ENCODE results near the gene CES2. TPM values are rescaled to one million over a fixed set of nuclear protein-coding genes. Genes with fewer than 3 reads are reported as not detected.
"Not testable (repeated sequence)": the region's sequence is repeated elsewhere in the genome, so short reads cannot be mapped to it uniquely, and the experiment has no call there.

CES2 gene
- total and polyA plus RNA-seq, 4 donors: 22.9 to 50.2 (median 41.8) TPM

DNA sequence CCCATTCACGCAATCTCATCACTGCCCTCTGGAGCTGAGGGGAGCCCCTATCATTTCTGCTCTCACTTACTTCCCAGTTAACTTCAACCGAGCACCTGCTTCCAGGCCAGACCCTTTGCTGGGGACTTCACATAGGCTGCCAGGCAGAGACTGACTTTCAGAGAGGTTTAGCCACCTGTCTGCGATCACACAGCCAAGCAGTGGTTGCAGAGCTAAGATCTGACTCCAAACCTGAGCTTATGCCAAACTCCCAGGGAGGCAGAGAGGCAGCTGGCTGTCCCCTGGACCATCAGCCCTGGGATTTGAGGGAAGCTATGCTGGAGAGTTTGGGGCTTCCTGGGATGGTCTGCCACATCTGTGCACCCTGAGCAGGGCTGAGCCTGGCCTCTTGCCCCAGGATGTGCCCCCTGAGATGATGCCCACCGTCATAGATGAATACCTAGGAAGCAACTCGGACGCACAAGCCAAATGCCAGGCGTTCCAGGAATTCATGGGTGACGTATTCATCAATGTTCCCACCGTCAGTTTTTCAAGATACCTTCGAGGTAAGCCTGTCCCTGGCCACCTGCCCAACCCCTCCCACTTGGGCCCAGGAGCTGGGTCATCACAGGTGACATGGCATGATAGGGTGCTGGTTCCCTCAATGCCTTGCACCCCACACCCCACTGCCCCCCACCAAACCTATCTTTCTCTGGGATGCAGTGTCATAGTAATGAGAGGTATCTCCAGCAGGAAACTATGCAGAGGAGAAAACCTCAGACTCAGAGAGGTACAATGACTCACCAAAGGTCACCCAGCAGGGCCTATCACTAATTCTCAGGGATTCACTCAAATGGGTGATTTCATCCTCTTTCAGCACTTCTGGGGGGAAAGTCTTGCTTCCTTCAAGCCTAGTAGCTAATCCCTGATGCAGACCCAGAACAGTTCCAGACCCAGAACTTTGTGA is 35.7 kb downstream of the CES2 start:
- 80% methylated on average over 10 of the region's 10 CpGs for WGBS (ENCODE audit: insufficient coverage)
- Histone ChIP-seq H3K4me3 (ENCODE audit: low read depth, low read length) (no peak overlapping the region), H3K36me3 (ENCODE audit: control insufficient read depth, insufficient read depth, low read length) (no peaks in the 10 kb centered on the region), H3K27ac (ENCODE audit: low read depth, low read length) (no peak overlapping the region), H3K27me3 (ENCODE audit: control insufficient read depth, insufficient read depth, low read length) (no peaks in the 10 kb centered on the region), H3K4me1 (ENCODE audit: control insufficient read depth, insufficient read depth, low read length) (no peaks in the 10 kb centered on the region), H3K9me3 (ENCODE audit: control insufficient read depth, insufficient read depth, low read length) (no peaks in the 10 kb centered on the region)
- DNase-seq (ENCODE audit: low read depth in 4 of 6, low spot score in 6 of 6): no peak

DNA sequence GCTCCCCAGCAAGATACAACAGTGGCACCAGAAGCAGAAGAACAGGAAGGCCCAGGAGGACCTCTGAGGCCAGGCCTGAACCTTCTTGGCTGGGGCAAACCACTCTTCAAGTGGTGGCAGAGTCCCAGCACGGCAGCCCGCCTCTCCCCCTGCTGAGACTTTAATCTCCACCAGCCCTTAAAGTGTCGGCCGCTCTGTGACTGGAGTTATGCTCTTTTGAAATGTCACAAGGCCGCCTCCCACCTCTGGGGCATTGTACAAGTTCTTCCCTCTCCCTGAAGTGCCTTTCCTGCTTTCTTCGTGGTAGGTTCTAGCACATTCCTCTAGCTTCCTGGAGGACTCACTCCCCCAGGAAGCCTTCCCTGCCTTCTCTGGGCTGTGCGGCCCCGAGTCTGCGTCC is 37.7 kb downstream of the CES2 start:
- H3K9me3 ChIP-seq (ENCODE audit: control insufficient read depth, insufficient read depth, low read length): no peaks in the 10 kb centered on the region
- no peaks in the 10 kb centered on the region for H3K27me3 ChIP-seq (ENCODE audit: control insufficient read depth, insufficient read depth, low read length)
- DNase-seq (ENCODE audit: low read depth in 4 of 6, low spot score in 6 of 6): no peak
- H3K36me3 ChIP-seq (ENCODE audit: control insufficient read depth, insufficient read depth, low read length): no peaks in the 10 kb centered on the region
- no peaks in the 10 kb centered on the region for H3K4me1 ChIP-seq (ENCODE audit: control insufficient read depth, insufficient read depth, low read length)
- no peak overlapping the region for H3K4me3 ChIP-seq (ENCODE audit: low read depth, low read length)
- 67% methylated on average over 9 of the region's 9 CpGs for WGBS (ENCODE audit: insufficient coverage)
- H3K27ac ChIP-seq (ENCODE audit: low read depth, low read length): no peak overlapping the region

DNA sequence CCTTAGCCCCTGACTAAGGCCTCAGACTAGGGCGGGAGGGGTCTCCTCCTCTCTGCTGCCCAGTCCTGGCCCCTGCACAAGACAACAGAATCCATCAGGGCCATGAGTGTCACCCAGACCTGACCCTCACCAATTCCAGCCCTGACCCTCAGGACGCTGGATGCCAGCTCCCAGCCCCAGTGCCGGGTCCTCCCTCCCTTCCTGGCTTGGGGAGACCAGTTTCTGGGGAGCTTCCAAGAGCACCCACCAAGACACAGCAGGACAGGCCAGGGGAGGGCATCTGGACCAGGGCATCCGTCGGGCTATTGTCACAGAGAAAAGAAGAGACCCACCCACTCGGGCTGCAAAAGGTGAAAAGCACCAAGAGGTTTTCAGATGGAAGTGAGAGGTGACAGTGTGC is 38.4 kb downstream of the CES2 start:
- H3K36me3 ChIP-seq (ENCODE audit: control insufficient read depth, insufficient read depth, low read length): no peaks in the 10 kb centered on the region
- no peaks in the 10 kb centered on the region for H3K4me1 ChIP-seq (ENCODE audit: control insufficient read depth, insufficient read depth, low read length)
- WGBS (ENCODE audit: insufficient coverage): 84% methylated on average over 6 of the region's 6 CpGs
- H3K4me3 ChIP-seq (ENCODE audit: low read depth, low read length): no peak overlapping the region
- no peaks in the 10 kb centered on the region for H3K9me3 ChIP-seq (ENCODE audit: control insufficient read depth, insufficient read depth, low read length)
- DNase-seq (ENCODE audit: low read depth in 4 of 6, low spot score in 6 of 6): no peak
- H3K27ac ChIP-seq (ENCODE audit: low read depth, low read length): no peak overlapping the region
- no peaks in the 10 kb centered on the region for H3K27me3 ChIP-seq (ENCODE audit: control insufficient read depth, insufficient read depth, low read length)

DNA sequence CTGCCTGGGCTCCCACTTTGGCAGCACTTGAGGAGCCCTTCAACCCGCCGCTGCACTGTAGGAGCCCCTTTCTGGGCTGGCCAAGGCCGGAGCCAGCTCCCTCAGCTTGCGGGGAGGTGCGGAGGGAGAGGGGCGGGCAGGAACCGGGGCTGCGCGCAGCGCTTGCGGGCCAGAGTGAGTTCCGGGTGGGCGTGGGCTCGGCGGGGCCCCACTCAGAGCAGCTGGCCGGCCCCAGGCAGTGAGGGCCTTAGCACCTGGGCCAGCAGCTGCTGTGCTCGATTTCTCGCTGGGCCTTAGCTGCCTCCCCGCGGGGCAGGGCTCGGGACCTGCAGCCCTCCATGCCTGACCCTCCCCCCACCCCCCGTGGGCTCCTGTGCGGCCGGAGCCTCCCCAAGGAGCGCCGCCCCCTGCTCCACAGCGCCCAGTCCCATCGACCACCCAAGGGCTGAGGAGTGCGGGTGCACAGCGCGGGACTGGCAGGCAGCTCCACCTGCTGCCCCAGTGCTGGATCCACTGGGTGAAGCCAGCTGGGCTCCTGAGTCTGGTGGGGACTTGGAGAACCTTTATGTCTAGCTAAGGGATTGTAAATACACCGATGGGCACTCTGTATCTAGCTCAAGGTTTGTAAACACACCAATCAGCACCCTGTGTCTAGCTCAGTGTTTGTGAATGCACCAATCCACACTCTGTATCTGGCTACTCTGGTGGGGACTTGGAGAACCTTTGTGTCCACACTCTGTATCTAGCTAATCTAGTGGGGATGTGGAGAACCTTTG is 39.0 kb downstream of the CES2 start:
- not testable (repeated sequence) for DNase-seq (ENCODE audit: low read depth in 4 of 6, low spot score in 6 of 6); H3K9me3 ChIP-seq (ENCODE audit: control insufficient read depth, insufficient read depth, low read length); H3K4me1 ChIP-seq (ENCODE audit: control insufficient read depth, insufficient read depth, low read length); H3K27ac ChIP-seq (ENCODE audit: low read depth, low read length); H3K4me3 ChIP-seq (ENCODE audit: low read depth, low read length); H3K27me3 ChIP-seq (ENCODE audit: control insufficient read depth, insufficient read depth, low read length); H3K36me3 ChIP-seq (ENCODE audit: control insufficient read depth, insufficient read depth, low read length)
- 93% methylated on average over 25 of the region's 32 CpGs for WGBS (ENCODE audit: insufficient coverage)

DNA sequence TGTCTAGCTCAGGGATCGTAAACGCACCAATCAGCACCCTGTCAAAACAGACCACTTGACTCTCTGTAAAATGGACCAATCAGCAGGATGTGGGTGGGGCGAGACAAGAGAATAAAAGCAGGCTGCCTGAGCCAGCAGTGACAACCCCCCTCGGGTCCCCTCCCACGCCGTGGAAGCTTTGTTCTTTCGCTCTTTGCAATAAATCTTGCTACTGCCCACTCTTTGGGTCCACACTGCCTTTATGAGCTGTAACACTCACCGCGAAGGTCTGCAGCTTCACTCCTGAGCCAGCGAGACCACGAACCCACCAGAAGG is 39.6 kb downstream of the CES2 start:
- H3K9me3 ChIP-seq (ENCODE audit: control insufficient read depth, insufficient read depth, low read length); H3K4me1 ChIP-seq (ENCODE audit: control insufficient read depth, insufficient read depth, low read length); H3K4me3 ChIP-seq (ENCODE audit: low read depth, low read length); DNase-seq (ENCODE audit: low read depth in 4 of 6, low spot score in 6 of 6); H3K27ac ChIP-seq (ENCODE audit: low read depth, low read length); H3K27me3 ChIP-seq (ENCODE audit: control insufficient read depth, insufficient read depth, low read length); H3K36me3 ChIP-seq (ENCODE audit: control insufficient read depth, insufficient read depth, low read length): not testable (repeated sequence)
- 56% methylated on average over 11 of the region's 11 CpGs for WGBS (ENCODE audit: insufficient coverage)

DNA sequence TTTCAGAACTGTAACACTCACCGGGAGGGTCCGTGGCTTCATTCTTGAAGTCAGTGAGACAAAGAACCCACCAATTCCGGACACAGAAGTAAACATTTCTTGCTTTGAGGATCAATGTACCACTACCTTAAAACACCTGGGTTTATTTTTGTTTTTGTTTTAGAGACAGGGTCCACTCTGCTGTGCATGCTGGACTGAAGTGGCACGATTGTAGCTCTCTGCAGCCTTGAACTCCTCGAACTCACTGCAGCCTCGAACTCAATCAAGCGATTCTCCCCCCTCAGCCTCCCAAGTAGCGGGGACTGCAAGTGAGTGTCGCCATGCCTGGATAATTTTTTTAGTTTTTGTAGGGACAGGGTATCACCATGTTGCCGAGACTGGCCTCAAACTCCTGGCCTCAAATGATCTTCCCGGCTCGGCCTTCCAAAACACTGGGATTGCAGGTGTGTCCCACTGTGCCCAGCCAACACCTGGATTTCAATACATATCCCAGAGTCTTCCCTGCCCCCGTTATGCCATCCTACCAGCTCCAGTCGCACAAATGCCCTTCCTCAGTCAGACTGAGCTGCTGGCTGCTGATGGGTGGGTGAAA is 40.1 kb downstream of the CES2 start:
- Histone ChIP-seq H3K9me3 (ENCODE audit: control insufficient read depth, insufficient read depth, low read length) (no peaks in the 10 kb centered on the region), H3K4me1 (ENCODE audit: control insufficient read depth, insufficient read depth, low read length) (peaks cover 3% of the 10 kb centered on the region), H3K4me3 (ENCODE audit: low read depth, low read length) (no peak overlapping the region), H3K27me3 (ENCODE audit: control insufficient read depth, insufficient read depth, low read length) (no peaks in the 10 kb centered on the region), H3K27ac (ENCODE audit: low read depth, low read length) (no peak overlapping the region), H3K36me3 (ENCODE audit: control insufficient read depth, insufficient read depth, low read length) (no peaks in the 10 kb centered on the region)
- no peak for DNase-seq (ENCODE audit: low read depth in 4 of 6, low spot score in 6 of 6)
- WGBS (ENCODE audit: insufficient coverage): 100% methylated on average over 4 of the region's 14 CpGs

DNA sequence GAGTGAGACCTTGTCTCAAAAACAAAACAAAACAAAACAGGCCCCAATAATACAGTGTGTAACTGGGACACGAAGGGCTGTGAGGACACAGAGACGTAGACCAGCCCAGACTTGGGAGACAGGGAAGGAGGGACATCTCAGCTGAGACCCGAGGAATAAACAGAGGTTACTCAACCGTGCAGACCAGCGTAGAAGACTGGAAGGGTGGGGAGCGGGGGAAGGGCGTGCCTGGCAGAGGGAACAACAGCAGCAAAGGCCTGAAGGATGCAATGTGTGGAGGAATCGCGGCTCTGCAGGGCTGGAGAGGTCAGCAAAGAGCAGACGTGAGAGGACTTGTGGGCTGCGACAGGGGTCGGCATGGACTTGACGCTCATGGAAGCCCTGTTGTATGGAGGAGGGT is 41.4 kb downstream of the CES2 start:
- Histone ChIP-seq H3K4me1 (ENCODE audit: control insufficient read depth, insufficient read depth, low read length) (peaks cover 3% of the 10 kb centered on the region), H3K36me3 (ENCODE audit: control insufficient read depth, insufficient read depth, low read length) (no peaks in the 10 kb centered on the region), H3K4me3 (ENCODE audit: low read depth, low read length) (no peak overlapping the region), H3K27me3 (ENCODE audit: control insufficient read depth, insufficient read depth, low read length) (no peaks in the 10 kb centered on the region), H3K27ac (ENCODE audit: low read depth, low read length) (no peak overlapping the region), H3K9me3 (ENCODE audit: control insufficient read depth, insufficient read depth, low read length) (no peaks in the 10 kb centered on the region)
- 42% methylated on average over 13 of the region's 13 CpGs for WGBS (ENCODE audit: insufficient coverage)
- DNase-seq (ENCODE audit: low read depth in 4 of 6, low spot score in 6 of 6): no peak

DNA sequence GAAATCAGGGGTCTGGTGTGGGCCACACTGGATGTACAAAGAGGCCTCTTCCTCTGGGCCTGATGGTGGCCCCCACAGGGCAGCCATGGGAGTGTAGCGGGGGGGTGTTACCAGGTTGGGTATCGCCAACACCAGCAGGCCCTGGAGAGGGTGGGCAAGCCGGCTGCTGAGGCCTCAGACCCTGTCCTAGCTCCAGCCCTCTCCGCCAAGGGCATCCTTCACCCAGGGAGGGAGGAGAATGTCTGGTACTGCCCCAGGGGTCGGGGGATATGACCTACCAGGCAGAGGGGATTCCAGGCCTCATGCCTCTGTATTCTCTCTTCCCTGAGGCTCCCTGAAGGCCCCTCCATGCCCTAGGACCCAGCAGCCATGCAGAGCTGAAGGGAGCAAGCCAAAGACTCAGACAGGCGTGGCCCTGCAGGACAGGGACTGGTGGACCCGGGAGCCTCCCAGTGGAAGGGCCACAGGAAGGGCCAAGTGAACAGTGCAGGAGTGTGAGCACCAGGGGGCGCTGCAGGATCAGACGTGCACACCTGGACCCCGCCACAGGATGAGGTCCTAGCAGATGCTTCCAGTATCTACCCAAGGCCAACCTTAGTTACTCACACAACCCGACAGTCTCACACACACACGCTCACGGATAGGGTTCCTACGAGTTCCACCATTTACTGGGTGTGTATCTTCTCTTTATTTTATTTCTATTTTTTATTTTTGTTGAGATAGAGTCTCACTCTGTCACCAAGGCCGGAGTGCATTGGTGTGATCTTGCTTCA is 42.2 kb downstream of the CES2 start:
- H3K4me1 ChIP-seq (ENCODE audit: control insufficient read depth, insufficient read depth, low read length): peaks cover 3% of the 10 kb centered on the region
- no peak overlapping the region for H3K4me3 ChIP-seq (ENCODE audit: low read depth, low read length)
- DNase-seq (ENCODE audit: low read depth in 4 of 6, low spot score in 6 of 6): peak in 4 of 6 donors; percentile 48 to 83 (median 68)
- H3K27ac ChIP-seq (ENCODE audit: low read depth, low read length): no peak overlapping the region
- 46% methylated on average over 9 of the region's 15 CpGs for WGBS (ENCODE audit: insufficient coverage)
- H3K27me3 ChIP-seq (ENCODE audit: control insufficient read depth, insufficient read depth, low read length): no peaks in the 10 kb centered on the region
- H3K9me3 ChIP-seq (ENCODE audit: control insufficient read depth, insufficient read depth, low read length): no peaks in the 10 kb centered on the region
- H3K36me3 ChIP-seq (ENCODE audit: control insufficient read depth, insufficient read depth, low read length): no peaks in the 10 kb centered on the region

DNA sequence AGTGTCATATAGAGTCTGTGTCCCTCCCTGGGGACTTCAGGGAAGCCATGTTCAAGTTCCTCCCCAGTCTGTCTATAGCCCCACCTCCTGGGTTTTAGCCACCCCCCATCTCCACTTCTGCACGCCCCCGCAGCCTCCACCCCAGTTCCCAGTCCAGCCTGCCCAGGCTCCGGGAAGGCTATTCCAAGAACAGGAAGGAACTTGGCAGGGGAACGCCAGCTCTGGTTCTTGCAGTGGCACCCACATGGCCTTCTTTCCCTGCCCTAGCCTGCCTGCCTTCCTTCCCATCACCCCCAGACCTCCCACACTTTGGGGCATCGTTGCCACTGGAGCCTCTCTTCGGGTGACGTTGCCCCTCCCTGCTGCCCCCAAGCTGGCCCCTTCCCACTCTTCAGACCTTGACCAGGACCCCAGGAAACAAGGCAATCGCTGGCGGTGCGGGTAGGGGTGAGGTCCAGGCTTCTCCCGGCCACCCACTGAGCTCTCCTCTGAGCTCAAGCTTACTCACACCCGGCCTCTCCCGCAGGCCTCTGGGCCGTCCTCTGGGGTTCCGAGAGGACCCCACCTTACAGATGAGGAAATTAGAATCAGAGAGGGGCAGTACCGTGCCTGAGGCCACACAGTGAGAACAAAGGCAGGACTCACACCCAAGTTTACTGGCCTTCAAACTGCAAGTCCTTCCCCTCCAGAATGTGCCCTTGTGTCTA is 43.8 kb downstream of the CES2 start:
- H3K36me3 ChIP-seq (ENCODE audit: control insufficient read depth, insufficient read depth, low read length): no peaks in the 10 kb centered on the region
- no peaks in the 10 kb centered on the region for H3K9me3 ChIP-seq (ENCODE audit: control insufficient read depth, insufficient read depth, low read length)
- peaks cover 3% of the 10 kb centered on the region for H3K4me1 ChIP-seq (ENCODE audit: control insufficient read depth, insufficient read depth, low read length)
- WGBS (ENCODE audit: insufficient coverage): 66% methylated on average over 16 of the region's 16 CpGs
- DNase-seq (ENCODE audit: low read depth in 4 of 6, low spot score in 6 of 6): no peak
- H3K27me3 ChIP-seq (ENCODE audit: control insufficient read depth, insufficient read depth, low read length): no peaks in the 10 kb centered on the region
- H3K4me3 ChIP-seq (ENCODE audit: low read depth, low read length): no peak overlapping the region
- H3K27ac ChIP-seq (ENCODE audit: low read depth, low read length): no peak overlapping the region
